ENCODE measurements around the gene SIAH3.

GRCh38 chr13:45773236-45773635 is 78.3 kb downstream of the SIAH3 start:
- no peak for TF ChIP-seq BCL11A (tag by site-specific recombination; IDR thresholded peaks at IDR 0.05; ENCODE audit: low read depth)
- no peak for TF ChIP-seq CTCF (tag by site-specific recombination; IDR thresholded peaks at IDR 0.05)
- TF ChIP-seq ZSCAN18 (tag by site-specific recombination; IDR thresholded peaks at IDR 0.05), result no peak
- TF ChIP-seq PRDM2 (tag by site-specific recombination; IDR thresholded peaks at IDR 0.05; ENCODE audit: borderline replicate concordance), result no peak
- TF ChIP-seq ZEB2 (tag by site-specific recombination; IDR thresholded peaks at IDR 0.05), result peak; percentile 77
- no peak for TF ChIP-seq ZNF513 (tag by site-specific recombination; IDR thresholded peaks at IDR 0.05)
- no peak for TF ChIP-seq KLF16 (tag by site-specific recombination; IDR thresholded peaks at IDR 0.05)
- TF ChIP-seq ZBTB8A (tag by site-specific recombination; IDR thresholded peaks at IDR 0.05), result no peak
- no peak for TF ChIP-seq ZNF2 (tag by site-specific recombination; IDR thresholded peaks at IDR 0.05)
